ENCODE data around the gene TSPAN15. TPM values are rescaled to one million over a fixed set of nuclear protein-coding genes. Genes with fewer than 3 reads are reported as not detected.

Gene TSPAN15
- total RNA-seq, 1 donor from 2014 or later, result 49.8 TPM

- peaks cover 9% of the 10 kb centered on the region for H3K9me3 Mint-ChIP-seq (ENCODE audit: unreplicated experiment)
- peaks cover 22% of the 10 kb centered on the region for H3K4me1 Mint-ChIP-seq (ENCODE audit: low read depth, unreplicated experiment)
- H3K27me3 Mint-ChIP-seq (ENCODE audit: unreplicated experiment), result peaks cover 5% of the 10 kb centered on the region
- DNase-seq, result peak; percentile 67
- H3K36me3 Mint-ChIP-seq (ENCODE audit: unreplicated experiment), result peaks cover 13% of the 10 kb centered on the region
- H3K27ac Mint-ChIP-seq (ENCODE audit: unreplicated experiment), result peak overlapping the region; percentile 95
- H3K4me3 Mint-ChIP-seq (ENCODE audit: unreplicated experiment), result peak overlapping the region; percentile 36
- no peak for TF ChIP-seq CTCF (IDR thresholded peaks at IDR 0.05; ENCODE audit: partially characterized antibody, unreplicated experiment)
These were observed 40.3 kb downstream of the TSPAN15 start for GRCh38 chr10:69491611-69492010.

- DNase-seq, result peak; percentile 57
- peaks cover 22% of the 10 kb centered on the region for H3K4me1 Mint-ChIP-seq (ENCODE audit: low read depth, unreplicated experiment)
- no peak for TF ChIP-seq CTCF (IDR thresholded peaks at IDR 0.05; ENCODE audit: partially characterized antibody, unreplicated experiment)
- H3K4me3 Mint-ChIP-seq (ENCODE audit: unreplicated experiment), result peak overlapping the region; percentile 70
- H3K36me3 Mint-ChIP-seq (ENCODE audit: unreplicated experiment), result peaks cover 13% of the 10 kb centered on the region
- peaks cover 5% of the 10 kb centered on the region for H3K27me3 Mint-ChIP-seq (ENCODE audit: unreplicated experiment)
- peak overlapping the region; percentile 95 for H3K27ac Mint-ChIP-seq (ENCODE audit: unreplicated experiment)
- H3K9me3 Mint-ChIP-seq (ENCODE audit: unreplicated experiment), result peaks cover 9% of the 10 kb centered on the region
These were observed 41.0 kb downstream of the TSPAN15 start for GRCh38 chr10:69492091-69492745.

GRCh38 chr10:69492746-69493462 is 41.6 kb downstream of the TSPAN15 start:
- Mint-ChIP-seq H3K27me3 (ENCODE audit: unreplicated experiment) (peaks cover 5% of the 10 kb centered on the region), H3K9me3 (ENCODE audit: unreplicated experiment) (peaks cover 9% of the 10 kb centered on the region), H3K36me3 (ENCODE audit: unreplicated experiment) (peaks cover 10% of the 10 kb centered on the region), H3K4me3 (ENCODE audit: unreplicated experiment) (no peak overlapping the region), H3K27ac (ENCODE audit: unreplicated experiment) (peak overlapping the region; percentile 95), H3K4me1 (ENCODE audit: low read depth, unreplicated experiment) (peaks cover 22% of the 10 kb centered on the region)
- DNase-seq, result no peak
- no peak for TF ChIP-seq CTCF (IDR thresholded peaks at IDR 0.05; ENCODE audit: partially characterized antibody, unreplicated experiment)

- Mint-ChIP-seq H3K4me3 (ENCODE audit: unreplicated experiment) (no peak overlapping the region), H3K9me3 (ENCODE audit: unreplicated experiment) (peaks cover 6% of the 10 kb centered on the region), H3K27me3 (ENCODE audit: unreplicated experiment) (peaks cover 5% of the 10 kb centered on the region), H3K36me3 (ENCODE audit: unreplicated experiment) (no peaks in the 10 kb centered on the region), H3K4me1 (ENCODE audit: low read depth, unreplicated experiment) (peaks cover 27% of the 10 kb centered on the region), H3K27ac (ENCODE audit: unreplicated experiment) (peak overlapping the region; percentile 17)
- no peak for DNase-seq
- TF ChIP-seq CTCF (IDR thresholded peaks at IDR 0.05; ENCODE audit: partially characterized antibody, unreplicated experiment), result no peak
These were observed 43.6 kb downstream of the TSPAN15 start for GRCh38 chr10:69494626-69495558.
